GM21737 (cell line): Measurements from ENCODE around the gene PTBP1.

Source experiments
- ATAC-seq: cut with Tn5 transposase; IDR thresholded peaks from one replicate; pipeline ENCODE4 v1.9.1; 2021; ENCODE audit warnings: mild to moderate bottlenecking, moderate library complexity; ENCODE audit not compliant: unreplicated experiment

The PTBP1 gene

GRCh38 chr19:772063-772462, 25.2 kb upstream of the PTBP1 start:
- no peak for ATAC-seq

- ATAC-seq = no peak
These were observed 24.4 kb upstream of the PTBP1 start for GRCh38 chr19:772730-773436.

DNA sequence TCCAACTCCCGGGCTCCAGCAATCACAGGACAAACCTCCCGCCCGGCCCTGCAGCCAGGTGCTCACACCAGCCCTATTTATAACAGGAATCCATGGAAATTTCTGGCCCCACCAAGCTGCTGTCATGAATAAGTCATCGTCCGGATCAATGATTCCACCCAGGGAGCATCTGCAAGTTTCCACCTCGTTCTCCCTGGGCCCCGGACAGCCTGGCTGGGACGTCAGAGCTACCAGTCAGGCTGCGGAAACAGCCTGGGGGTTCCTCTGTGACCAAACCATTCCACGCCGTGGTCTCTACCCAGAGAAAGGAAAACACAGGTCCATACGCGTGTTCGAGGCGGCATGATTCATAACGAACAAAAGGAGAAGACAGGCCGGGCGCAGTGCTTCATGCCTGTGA, 20.7 kb upstream of the PTBP1 start:
- no peak for ATAC-seq

- no peak for ATAC-seq
These were observed 18.2 kb upstream of the PTBP1 start for GRCh38 chr19:778910-779653.

GRCh38 chr19:780935-781334, 16.3 kb upstream of the PTBP1 start:
- no peak for ATAC-seq

DNA sequence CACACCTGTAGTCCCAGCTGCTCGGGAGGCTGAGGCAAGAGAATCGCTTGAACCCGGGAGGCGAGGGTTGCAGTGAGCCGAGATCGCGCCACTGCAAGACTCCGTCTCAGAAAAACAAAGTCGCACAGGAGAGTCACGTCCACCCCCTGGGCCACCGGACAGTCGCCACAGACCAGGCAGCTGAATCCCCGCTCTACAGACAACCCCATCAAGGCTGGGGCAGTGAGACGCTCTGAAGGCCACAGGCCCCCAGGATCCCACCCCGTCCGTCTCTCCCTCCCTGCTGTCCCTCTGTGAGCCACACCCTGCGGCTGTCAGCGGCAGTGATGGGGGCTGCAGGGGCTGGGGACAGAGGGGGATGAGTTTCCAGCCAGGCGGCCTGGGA, 15.5 kb upstream of the PTBP1 start:
- no peak for ATAC-seq

DNA sequence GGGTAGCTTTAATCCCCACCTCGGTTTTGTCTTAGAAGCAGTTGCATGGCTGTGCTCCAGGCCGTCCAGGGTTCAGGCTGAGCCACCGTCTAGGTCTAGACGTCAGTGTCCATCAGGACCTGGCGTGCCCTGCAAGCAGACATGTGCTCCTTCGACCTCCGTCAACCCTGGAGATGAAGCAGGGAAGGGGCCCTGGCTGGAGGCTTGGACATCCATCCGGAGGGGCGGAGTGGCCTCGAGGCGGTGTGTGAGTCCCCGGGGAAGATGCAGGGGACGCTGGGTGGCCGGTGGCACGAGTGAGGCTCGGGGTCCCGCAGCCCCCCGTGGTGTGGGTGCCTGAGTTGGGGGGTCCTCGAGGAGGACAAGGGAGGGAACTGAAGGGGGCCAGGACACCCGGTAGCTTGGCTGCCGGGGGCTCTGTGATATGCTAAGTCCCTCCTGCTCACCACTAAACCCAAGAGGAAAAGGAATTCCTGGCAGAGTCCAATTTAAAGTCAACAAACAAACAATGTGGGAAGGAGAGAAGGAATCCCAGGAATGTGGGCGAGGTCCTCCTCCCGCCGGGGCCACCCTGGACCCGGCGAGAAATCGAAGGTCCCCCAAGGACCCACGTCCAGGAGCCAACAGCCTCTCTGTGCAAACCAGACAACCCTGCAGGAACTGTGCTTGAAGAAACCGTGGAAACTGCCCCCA, 14.9 kb upstream of the PTBP1 start:
- ATAC-seq = no peak

DNA sequence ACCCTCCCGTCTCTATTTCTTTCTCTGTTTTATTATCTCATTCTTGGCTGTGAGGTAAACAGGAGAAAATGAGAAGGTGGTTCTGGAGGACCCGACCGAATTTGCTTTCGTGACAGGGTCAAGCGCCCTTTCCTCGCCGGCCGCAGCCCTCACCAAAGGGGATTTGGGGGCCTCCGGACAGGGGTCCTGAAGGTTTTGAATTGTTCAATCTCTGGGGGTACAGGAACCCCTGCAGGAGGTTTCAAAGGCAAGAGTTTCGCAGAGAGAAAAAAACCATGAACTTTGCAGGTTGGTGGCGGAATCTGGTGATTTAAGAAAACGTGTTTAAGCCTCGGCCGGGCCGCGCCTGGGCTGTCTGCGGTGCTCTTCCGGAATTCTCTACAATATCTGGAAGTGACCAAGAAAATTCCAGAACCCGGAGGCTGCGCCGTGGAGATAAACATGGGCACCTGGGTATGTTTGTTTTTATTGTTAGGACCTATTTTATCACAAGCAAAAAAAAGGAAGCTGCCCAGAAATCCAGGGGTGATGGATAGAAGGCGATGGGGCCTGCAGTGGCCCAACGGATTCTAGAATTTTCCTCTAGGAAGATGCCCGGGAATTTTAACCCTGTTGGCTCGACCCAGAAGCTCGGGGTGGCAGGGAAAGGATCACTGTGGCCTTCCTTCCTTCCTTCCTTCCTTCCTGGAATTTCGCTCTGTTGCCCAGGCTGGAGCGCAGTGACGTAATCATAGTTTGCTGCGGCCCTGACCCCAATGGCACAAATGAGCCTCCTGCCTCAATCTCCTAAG, 14.2 kb upstream of the PTBP1 start:
- ATAC-seq = no peak

GRCh38 chr19:784541-784940, 12.7 kb upstream of the PTBP1 start:
- ATAC-seq = no peak

GRCh38 chr19:787536-787935, 9.7 kb upstream of the PTBP1 start:
- no peak for ATAC-seq

GRCh38 chr19:788686-788982, 8.6 kb upstream of the PTBP1 start:
- no peak for ATAC-seq

GRCh38 chr19:788983-789700, 8.1 kb upstream of the PTBP1 start:
- ATAC-seq = no peak

DNA sequence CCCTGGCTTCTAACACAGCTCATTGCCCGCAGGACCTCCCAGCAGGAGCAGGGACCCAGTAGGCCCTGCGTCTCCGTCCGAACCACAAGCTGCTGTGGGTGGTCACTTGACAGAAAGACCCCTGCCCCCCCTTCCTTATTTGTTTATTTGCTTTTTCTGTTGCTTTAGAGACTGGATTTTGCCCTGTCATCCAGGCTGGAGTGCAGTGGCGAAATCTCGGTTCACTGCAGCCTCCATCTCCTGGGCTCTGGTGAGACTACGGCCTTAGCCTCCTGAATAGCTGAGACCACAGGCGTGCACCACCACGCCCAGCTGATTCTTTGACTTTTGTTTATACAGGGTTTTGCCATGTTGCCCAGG, 7.6 kb upstream of the PTBP1 start:
- ATAC-seq = no peak

DNA sequence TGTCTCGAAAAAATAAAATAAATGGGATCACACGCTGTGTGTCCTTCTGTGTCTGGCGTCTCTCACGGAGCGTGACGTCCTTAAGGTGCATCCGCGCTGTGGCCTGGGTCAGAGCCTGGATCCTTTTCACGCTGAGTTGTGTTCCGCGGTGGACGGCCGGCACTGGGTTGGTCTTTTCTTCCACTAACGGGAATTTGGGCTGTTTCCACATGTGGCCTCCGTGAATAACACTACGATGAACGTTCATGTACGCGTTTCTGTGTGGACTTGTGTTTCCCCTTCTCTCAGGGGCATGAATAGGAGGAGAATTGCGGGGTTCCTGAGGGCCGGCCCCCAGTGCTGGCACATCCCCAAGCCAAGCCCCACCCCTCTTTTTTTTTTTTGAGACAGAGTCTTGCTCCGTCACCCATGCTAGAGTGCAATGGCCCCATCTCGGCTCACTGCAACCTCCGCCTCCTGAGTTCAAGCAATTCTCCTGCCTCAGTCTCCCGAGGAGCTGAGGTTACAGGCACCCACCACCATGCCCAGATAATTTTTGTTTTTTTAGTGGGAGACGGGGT, 6.2 kb upstream of the PTBP1 start:
- no peak for ATAC-seq

DNA sequence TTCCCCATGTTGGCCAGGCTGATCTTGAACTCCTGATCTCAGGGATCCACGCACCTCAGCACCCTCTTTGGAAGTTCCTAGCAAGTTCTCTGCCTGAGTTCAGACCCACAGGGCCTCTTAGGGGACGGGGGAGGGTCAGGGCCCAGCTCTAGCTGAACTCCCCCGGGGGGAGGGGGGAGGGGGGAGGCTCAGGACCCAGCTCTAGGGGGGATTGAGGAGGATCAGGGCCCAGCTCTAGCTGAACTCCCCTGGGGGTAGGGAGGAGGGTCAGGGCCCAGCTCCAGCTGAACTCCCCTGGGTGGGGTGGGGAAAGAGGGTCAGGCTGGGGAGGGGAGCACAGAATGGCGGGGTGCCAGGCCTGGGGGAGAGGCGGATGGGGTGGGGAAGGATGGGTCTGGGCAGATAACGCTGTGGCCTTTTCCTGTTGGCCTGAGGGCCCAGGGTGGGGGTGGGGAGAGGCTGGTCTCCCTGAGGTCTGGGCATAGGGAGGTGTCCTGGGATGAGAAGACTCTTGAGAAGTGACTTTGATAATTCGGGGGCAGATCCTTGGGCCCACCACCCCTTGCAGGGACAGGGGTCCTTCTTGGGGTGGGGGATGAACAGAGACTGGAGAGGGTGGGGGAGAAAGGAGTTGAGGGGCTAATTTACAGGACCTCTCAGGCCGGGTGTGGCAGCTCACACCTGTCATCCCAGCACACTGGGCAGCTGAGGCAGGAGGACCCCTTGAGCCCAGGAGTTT, 5.5 kb upstream of the PTBP1 start:
- ATAC-seq = no peak

DNA sequence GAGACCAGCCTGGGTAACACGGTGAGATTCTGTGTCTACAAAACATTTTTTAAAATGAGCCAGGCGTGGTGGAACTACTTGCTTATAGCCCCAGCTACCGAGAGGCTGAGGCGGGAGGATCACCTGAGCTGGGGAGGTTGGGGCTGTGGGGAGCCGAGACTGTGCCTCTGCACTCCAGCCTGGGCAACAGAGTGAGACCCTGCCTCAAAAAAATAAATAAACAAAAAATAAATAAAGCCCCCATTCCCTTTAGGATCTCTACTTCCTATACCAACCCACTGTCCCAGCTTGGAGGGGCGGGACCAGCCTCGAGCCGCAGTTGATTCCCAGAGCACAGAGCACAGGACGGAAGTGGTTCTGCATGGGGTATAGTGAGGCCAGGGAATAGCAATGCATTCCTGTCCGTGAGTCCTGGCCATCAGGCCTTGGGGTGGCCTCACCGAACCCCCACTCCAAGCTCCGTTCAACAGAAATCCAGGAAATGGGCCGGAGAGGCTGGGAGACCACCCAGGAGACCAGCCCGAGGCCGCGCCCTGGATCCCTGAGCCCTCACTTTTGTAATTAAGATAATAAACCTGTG, 4.9 kb upstream of the PTBP1 start:
- no peak for ATAC-seq

GRCh38 chr19:793806-794205, 3.4 kb upstream of the PTBP1 start:
- ATAC-seq = no peak

DNA sequence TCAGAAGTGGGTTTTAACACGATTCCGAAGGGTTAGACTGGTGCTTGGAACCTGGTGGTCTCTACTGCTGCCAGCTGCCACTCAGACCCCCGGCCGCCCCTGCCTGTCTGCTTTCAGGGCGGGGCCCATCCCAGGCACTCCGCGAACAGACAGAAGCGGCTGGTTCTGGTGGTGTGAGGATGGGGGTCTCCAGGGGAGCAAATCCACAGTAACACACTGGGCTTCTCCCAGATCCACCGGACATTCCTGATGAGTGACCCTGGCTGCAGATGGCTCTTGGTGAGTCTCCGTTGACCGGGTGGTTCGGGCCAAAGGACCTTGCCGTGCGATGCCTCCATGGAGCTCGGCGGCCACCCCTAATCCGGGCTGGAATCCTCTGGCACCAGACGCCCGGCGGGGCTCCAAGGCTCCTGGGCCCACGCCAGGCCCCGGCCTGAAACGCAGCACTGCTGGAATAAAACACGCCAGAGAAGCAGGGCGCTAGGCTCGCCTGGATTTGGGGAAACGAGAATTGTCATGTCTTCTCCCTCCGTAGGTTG, 2.1 kb upstream of the PTBP1 start:
- no peak for ATAC-seq
